ENCODE measurements around the gene UVRAG.

The UVRAG gene

GRCh38 chr11:75786101-75786736 is 28.8 kb upstream of the UVRAG start (continued):
- TF ChIP-seq, protein P1, sequence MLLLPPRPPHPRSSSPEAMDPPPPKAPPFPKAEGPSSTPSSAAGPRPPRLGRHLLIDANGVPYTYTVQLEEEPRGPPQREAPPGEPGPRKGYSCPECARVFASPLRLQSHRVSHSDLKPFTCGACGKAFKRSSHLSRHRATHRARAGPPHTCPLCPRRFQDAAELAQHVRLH (tag by site-specific recombination; IDR thresholded peaks at IDR 0.05) = no peak
- no peak for TF ChIP-seq PRDM2 (tag by site-specific recombination; IDR thresholded peaks at IDR 0.05; ENCODE audit: borderline replicate concordance)
- no peak for TF ChIP-seq ZNF514 (tag by site-specific recombination; IDR thresholded peaks at IDR 0.05)
- TF ChIP-seq GLIS1 (tag by site-specific recombination; IDR thresholded peaks at IDR 0.05) = no peak
- TF ChIP-seq MYNN (tag by site-specific recombination; IDR thresholded peaks at IDR 0.05; ENCODE audit: borderline replicate concordance) = no peak
- TF ChIP-seq ZNF146 (tag by site-specific recombination; IDR thresholded peaks at IDR 0.05) = no peak

- Histone ChIP-seq H3K27ac (ENCODE audit: extremely low read depth, low read depth, low read length) (no peak overlapping the region), H3K4me1 (ENCODE audit: control insufficient read depth, insufficient read depth, low read length) (no peaks in the 10 kb centered on the region), H3K9me3 (ENCODE audit: control insufficient read depth, insufficient read depth, low read depth, low read length) (no peaks in the 10 kb centered on the region), H3K4me3 (ENCODE audit: low read depth, low read length) (no peak overlapping the region), H3K36me3 (ENCODE audit: control insufficient read depth in 2 of 2, insufficient read depth in 1 of 2, low read length in 2 of 2) (no peaks in the 10 kb centered on the region)
- ChIA-PET POLR2A (interaction anchor here (0.6 kb wide), 1 partner anchor 29 kb away, joined by 3 read pairs; no protein-coding TSS in a partner anchor), CTCF (no interaction called here)
- TF ChIP-seq BCL11A (tag by site-specific recombination; IDR thresholded peaks at IDR 0.05; ENCODE audit: low read depth) = no peak
- no peak for TF ChIP-seq SP3 (tag by site-specific recombination; IDR thresholded peaks at IDR 0.05)
- no peak for TF ChIP-seq ZNF239 (tag by site-specific recombination; IDR thresholded peaks at IDR 0.05)
- TF ChIP-seq, protein P2, sequence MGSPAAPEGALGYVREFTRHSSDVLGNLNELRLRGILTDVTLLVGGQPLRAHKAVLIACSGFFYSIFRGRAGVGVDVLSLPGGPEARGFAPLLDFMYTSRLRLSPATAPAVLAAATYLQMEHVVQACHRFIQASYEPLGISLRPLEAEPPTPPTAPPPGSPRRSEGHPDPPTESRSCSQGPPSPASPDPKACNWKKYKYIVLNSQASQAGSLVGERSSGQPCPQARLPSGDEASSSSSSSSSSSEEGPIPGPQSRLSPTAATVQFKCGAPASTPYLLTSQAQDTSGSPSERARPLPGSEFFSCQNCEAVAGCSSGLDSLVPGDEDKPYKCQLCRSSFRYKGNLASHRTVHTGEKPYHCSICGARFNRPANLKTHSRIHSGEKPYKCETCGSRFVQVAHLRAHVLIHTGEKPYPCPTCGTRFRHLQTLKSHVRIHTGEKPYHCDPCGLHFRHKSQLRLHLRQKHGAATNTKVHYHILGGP (tag by site-specific recombination; IDR thresholded peaks at IDR 0.05) = no peak
- TF ChIP-seq ZFP69B (tag by site-specific recombination; IDR thresholded peaks at IDR 0.05) = no peak
- TF ChIP-seq ZNF248 (tag by site-specific recombination; IDR thresholded peaks at IDR 0.05) = no peak
- TF ChIP-seq ZBTB7A (tag by site-specific recombination; IDR thresholded peaks at IDR 0.05; ENCODE audit: low read depth) = no peak
- no peak for TF ChIP-seq ZNF558 (tag by site-specific recombination; IDR thresholded peaks at IDR 0.05)
- no peak for TF ChIP-seq ZNF10 (tag by site-specific recombination; IDR thresholded peaks at IDR 0.05)
- TF ChIP-seq ZNF148 (tag by site-specific recombination; IDR thresholded peaks at IDR 0.05; ENCODE audit: borderline replicate concordance) = no peak
- TF ChIP-seq, protein P3, sequence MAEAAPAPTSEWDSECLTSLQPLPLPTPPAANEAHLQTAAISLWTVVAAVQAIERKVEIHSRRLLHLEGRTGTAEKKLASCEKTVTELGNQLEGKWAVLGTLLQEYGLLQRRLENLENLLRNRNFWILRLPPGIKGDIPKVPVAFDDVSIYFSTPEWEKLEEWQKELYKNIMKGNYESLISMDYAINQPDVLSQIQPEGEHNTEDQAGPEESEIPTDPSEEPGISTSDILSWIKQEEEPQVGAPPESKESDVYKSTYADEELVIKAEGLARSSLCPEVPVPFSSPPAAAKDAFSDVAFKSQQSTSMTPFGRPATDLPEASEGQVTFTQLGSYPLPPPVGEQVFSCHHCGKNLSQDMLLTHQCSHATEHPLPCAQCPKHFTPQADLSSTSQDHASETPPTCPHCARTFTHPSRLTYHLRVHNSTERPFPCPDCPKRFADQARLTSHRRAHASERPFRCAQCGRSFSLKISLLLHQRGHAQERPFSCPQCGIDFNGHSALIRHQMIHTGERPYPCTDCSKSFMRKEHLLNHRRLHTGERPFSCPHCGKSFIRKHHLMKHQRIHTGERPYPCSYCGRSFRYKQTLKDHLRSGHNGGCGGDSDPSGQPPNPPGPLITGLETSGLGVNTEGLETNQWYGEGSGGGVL (tag by site-specific recombination; IDR thresholded peaks at IDR 0.05) = no peak
- TF ChIP-seq GLI4 (tag by site-specific recombination; IDR thresholded peaks at IDR 0.05) = no peak
- TF ChIP-seq ZBTB26 (tag by site-specific recombination; optimal IDR thresholded peaks at IDR 0.05) = no peak
- no peak for TF ChIP-seq SCRT1 (tag by site-specific recombination; IDR thresholded peaks at IDR 0.05; ENCODE audit: borderline replicate concordance)
- TF ChIP-seq ZBTB20 (tag by site-specific recombination; IDR thresholded peaks at IDR 0.05) = no peak
- no peak for TF ChIP-seq ZNF354C (tag by site-specific recombination; IDR thresholded peaks at IDR 0.05; ENCODE audit: borderline replicate concordance, low read depth)
Measured at GRCh38 chr11:75789521-75789920, 25.5 kb upstream of the UVRAG start.

Data from HEK293 (cell line).